GM18498 (cell line): ENCODE results near the gene DENND1A.

Experiments used
- ATAC-seq: cut with Tn5 transposase; IDR thresholded peaks from one replicate; pipeline ENCODE4 v1.9.1; 2021; ENCODE audit warnings: mild to moderate bottlenecking, moderate library complexity; ENCODE audit not compliant: unreplicated experiment

The DENND1A gene

DNA sequence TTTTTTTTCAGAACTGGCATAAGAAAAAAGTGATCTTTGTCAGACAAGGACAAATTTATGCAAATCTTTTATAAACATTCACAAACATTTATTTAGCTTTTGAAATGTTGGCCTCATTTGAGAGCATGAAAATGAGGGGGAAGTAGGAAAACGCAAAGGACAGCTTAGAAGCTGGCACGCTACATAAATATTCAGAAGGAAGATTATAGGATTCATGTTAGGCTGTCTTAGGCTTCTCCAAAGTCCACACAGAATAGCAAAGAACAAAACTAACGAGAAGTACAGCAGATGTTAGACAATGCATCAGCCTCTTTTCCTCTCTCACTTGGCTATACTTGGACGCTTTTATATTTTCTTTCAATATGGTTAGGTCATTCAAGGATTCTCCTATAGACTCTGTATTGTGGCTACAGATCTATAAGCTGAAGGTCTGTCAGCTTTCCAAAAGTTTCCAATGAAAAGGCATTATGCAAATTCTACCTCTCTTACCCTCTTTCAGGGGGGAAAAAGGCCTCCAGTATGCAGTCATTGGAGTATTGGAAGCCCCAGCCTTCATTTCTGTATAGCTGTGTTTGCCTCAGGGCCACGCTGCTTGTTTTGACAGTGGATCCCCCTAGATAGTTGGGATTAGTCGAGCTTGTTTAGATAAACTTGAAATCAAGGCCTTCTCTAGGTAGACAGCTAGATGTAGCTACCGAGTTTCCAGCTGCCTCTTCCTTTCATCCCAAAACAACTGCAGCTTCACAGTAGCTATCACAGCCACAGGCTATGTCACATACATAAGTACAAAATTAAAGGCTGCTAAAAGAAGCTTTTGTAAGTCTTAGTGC lies 153.0 kb downstream of the DENND1A start:
- ATAC-seq, result no peak

- no peak for ATAC-seq
Measured at GRCh38 chr9:123775289-123776284, 154.3 kb downstream of the DENND1A start.

- ATAC-seq, result no peak
Measured at GRCh38 chr9:123773783-123774182, 156.1 kb downstream of the DENND1A start.

DNA sequence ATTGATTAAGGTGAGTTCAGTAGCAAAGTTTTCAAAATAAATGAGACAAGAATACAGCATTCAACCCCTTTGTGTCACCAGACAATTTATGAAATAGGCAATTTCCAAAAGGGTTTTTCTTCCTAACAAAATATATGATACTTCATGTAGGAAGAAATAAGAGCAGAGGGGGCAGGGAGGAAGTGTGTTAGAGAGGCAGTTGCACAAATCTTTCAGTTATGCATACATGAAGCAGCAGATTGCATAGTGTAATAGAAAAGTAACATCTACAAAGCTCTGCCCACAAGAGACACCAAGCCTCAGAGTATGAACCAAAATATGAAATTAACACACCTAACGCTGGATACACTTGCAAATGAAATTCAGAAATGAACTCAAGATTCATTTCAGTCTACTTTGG lies 157.0 kb downstream of the DENND1A start:
- ATAC-seq, result no peak

- no peak for ATAC-seq
Measured at GRCh38 chr9:123772374-123772773, 157.6 kb downstream of the DENND1A start.

DNA sequence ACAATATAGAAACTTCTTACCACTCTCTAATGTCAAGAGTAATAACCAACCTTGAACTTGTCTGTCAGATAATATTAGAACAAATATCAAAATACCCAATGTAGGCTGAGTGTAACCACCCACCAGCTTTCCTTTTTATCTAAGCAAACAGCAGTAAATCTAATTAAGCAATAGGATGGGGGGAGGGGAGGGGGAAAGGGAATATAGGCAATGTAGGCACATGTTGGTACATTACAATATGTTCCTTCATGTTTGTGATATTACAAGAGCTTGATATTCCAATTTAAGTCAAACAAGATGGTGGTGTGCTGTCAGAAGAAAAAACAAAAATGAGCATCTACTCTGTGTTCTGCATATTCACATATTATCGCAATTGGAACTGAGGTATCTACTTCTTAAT lies 158.2 kb downstream of the DENND1A start:
- ATAC-seq, result no peak

GRCh38 chr9:123769719-123770118 lies 160.2 kb downstream of the DENND1A start:
- no peak for ATAC-seq

DNA sequence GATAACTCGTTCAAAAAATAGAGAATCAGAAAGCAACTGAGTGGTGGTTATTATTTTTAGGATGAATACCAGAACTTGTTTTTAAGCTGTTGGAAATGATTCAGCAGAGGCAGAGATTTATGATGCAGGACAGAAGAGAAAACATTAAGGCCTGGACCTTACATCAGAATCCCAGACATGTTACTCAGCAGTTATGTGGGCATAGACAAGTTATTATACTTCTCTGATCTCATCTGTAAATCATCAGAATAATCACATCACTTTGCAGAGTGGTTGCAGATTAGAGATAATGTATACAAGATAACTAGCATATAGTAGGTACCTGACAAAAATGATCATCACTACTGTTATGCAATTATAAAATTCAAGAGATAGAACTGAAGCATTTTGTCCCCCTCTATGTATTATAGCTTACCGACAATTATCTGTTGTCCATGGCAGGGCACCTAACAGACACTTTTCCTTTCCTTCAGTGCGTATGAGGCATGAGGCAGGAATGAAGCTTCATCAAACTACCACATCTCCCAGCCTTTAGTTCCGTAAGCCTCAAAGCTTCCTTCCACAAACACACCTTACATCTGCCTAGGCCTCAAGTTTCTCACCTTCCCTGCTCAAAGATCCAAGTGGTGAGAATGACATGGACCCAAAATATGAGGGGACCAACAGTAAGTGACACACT lies 165.9 kb downstream of the DENND1A start:
- no peak for ATAC-seq

DNA sequence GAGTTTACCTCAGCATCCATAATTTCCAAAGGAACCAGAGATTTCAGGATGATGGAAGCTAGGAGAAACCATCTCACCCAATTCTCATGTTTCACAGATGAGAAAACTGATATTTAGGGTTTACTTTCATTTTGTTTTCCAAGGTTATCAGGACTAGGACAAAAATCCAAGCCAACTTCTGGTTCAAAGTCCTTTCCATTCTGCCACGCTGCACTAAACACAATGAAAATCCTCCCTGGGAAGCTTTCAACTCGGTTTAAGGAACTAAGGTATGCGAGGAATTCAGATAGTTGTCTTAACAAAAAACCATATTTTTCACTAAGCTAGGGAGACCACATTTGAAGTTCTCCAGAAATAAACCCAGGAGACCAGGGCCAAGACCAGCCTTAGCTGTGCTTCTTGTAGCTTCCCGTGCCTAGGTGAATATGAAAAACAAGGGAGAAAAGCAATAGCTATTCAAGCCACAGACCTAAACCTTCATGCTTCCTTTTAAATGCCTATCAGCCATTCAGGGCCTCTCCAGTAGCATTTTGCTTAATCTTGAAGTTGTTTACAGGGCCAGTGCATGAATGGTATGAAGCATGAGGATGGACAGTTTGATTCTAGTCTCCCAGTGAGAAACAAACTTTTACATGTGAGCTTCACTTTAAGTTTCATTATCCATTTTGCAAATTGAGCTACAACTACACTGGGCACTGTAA lies 167.9 kb downstream of the DENND1A start:
- no peak for ATAC-seq

- ATAC-seq, result no peak
Measured at GRCh38 chr9:123757960-123758359, 172.0 kb downstream of the DENND1A start.

DNA sequence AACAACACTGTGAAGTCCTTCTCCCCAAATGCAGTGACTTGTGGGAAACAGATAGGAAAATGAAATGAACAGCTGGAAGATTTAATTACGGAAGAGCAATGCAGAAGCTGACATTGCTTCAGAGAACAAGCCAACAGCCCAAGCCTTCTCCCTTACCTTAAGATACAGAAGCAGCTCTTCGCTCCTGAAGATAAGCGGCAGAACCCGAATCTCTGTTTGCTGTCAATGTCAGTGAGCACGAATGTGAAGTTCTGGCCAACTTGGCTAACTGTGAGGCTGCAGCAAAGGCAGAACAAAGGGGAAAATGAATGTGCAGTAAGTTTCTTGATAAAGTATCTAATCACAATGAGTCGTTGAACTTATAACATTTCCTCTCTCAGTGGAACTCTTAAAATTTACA lies 172.4 kb downstream of the DENND1A start:
- ATAC-seq, result no peak

- ATAC-seq, result no peak
Measured at GRCh38 chr9:123756484-123757106, 173.3 kb downstream of the DENND1A start.

DNA sequence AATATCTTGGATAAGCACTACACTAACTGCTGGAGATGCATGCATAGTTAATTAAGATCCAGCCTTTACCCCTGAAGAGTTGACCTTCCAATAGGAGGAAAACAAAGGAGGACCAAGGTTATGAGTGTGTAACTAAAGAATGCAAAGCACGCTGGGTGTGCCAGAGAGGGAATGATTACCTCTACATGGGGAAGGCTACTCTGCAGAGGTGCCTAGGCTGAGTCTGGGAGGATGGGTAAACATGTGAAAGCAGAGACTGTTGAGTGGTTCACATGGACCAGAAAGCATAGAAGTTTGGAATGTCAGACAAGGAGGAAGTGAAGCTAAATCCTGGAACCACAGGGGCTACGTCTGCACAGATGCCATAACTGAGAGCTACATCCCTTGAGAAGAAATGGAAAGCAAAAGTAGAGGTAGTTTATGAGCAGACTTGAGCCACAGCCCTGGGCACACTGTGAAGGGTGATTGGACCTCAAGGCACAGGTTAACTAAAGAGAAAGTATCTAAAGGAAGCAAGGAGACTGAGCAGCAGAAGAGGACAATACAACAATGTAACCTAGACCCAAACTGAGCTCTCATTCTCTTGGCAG lies 176.2 kb downstream of the DENND1A start:
- ATAC-seq, result no peak

DNA sequence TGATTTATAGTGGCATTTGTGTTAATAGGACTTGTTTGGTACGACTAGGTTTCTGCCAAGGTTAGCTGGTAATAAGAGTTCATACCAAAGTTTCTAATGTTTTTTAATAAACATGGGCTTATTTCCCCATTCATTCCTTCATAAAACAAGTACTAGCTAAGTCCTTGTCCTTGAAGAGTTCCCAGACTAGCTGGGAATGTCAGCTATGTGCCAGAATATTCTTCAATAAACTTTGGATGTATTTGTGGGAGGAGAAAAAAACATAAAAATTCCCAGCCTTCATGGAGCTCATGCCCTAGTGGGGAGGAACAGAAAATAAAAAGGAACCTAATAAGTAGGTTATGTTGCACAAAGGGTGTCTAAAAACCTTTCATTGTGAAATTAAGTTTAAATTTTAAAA lies 176.9 kb downstream of the DENND1A start:
- ATAC-seq, result no peak

GRCh38 chr9:123749580-123750202 lies 180.2 kb downstream of the DENND1A start:
- peak; percentile 60 for ATAC-seq

DNA sequence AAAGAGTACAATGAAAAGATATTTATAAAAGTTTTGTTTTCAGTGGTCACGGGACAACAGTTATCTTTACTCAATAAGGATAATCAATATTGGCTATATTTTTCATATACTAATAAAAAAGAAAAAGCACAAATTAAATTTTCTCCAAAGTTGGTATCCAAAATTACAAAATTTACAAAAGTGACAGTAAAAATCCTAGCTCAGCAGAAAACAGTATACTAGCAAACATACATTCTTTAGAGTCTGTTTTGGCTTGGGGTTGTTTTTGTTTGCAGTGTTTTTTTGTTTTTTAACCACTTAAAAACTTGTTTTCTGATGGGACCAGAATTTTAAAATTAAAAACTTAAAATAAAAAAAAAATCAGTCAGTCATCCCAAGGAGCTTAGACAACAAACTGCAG lies 183.2 kb downstream of the DENND1A start:
- no peak for ATAC-seq

DNA sequence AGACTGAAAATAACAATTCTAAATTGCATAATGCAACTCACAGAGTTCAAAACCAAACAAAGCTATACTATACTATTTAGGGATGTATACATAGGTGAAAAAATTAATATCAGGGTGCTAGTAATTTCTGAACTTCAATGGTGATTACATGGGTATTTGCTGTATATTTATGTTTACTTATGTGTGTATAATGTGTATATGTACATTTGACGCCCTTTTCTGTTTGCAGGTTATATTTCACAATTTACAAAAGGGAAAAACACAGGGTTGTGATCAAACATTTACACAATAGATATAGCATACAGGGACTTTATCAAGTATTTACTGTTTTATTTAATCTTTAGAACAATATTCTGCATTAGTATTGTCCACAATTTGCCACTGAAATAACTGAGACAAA lies 184.0 kb downstream of the DENND1A start:
- ATAC-seq, result no peak

- no peak for ATAC-seq
Measured at GRCh38 chr9:123745451-123745850, 184.5 kb downstream of the DENND1A start.

- no peak for ATAC-seq
Measured at GRCh38 chr9:123743737-123744136, 186.2 kb downstream of the DENND1A start.
